Measurements from ENCODE around the gene LRRC27. TPM values are rescaled to one million over a fixed set of nuclear protein-coding genes. Genes with fewer than 3 reads are reported as not detected.

The LRRC27 gene
- total RNA-seq, 2 experiments from 2014 or later: 13.0 to 17.3 TPM

- no peaks in the 10 kb centered on the region for H3K9me2 ChIP-seq (ENCODE audit: insufficient read depth, low read length)
- H3K36me3 ChIP-seq (ENCODE audit: insufficient read depth, low read length): no peaks in the 10 kb centered on the region
- no peak for DNase-seq (ENCODE audit: low spot score)
- H2AFZ ChIP-seq (ENCODE audit: low read length): no peak overlapping the region
- no peak overlapping the region for H3K4me2 ChIP-seq (ENCODE audit: low read length)
- POLR2A ChIA-PET: no interaction called here
- no peaks in the 10 kb centered on the region for H4K20me1 ChIP-seq (ENCODE audit: insufficient read depth, low read length)
- H3K79me2 ChIP-seq (ENCODE audit: insufficient read depth, low read depth, low read length): no peaks in the 10 kb centered on the region
- intact Hi-C loops (cut with micrococcal nuclease; ENCODE audit: unreplicated experiment): no loop called here
- no peaks in the 10 kb centered on the region for H3K4me1 ChIP-seq (ENCODE audit: insufficient read depth, low read length, poor library complexity, severe bottlenecking)
- CTCF ChIA-PET (ENCODE audit: unreplicated experiment): no interaction called here
- no peaks in the 10 kb centered on the region for H3K9me3 ChIP-seq (ENCODE audit: low read length)
- TF ChIP-seq CTCF (conservative IDR thresholded peaks at IDR 0.05; ENCODE audit: low read length): no peak
- TF ChIP-seq EZH2phosphoT487 (IDR thresholded peaks at IDR 0.05; ENCODE audit: borderline replicate concordance, low read depth, low read length): no peak
- no peak overlapping the region for H3K4me3 ChIP-seq (ENCODE audit: low read depth, low read length, poor library complexity, severe bottlenecking)
- no peak overlapping the region for H3K27ac ChIP-seq (ENCODE audit: low read depth, low read length, poor library complexity, severe bottlenecking)
- no TSS peak for BruUV-seq (replicated peaks)
Measured at GRCh38 chr10:132303361-132304115, 28.5 kb upstream of the LRRC27 start.

- POLR2A ChIA-PET: no interaction called here
- Histone ChIP-seq H3K27ac (ENCODE audit: low read depth, low read length, poor library complexity, severe bottlenecking) (no peak overlapping the region), H3K4me1 (ENCODE audit: insufficient read depth, low read length, poor library complexity, severe bottlenecking) (no peaks in the 10 kb centered on the region), H3K9me3 (ENCODE audit: low read length) (no peaks in the 10 kb centered on the region), H4K20me1 (ENCODE audit: insufficient read depth, low read length) (no peaks in the 10 kb centered on the region), H2AFZ (ENCODE audit: low read length) (no peak overlapping the region), H3K79me2 (ENCODE audit: insufficient read depth, low read depth, low read length) (no peaks in the 10 kb centered on the region), H3K4me2 (ENCODE audit: low read length) (no peak overlapping the region), H3K4me3 (ENCODE audit: low read depth, low read length, poor library complexity, severe bottlenecking) (no peak overlapping the region), H3K9me2 (ENCODE audit: insufficient read depth, low read length) (no peaks in the 10 kb centered on the region), H3K36me3 (ENCODE audit: insufficient read depth, low read length) (no peaks in the 10 kb centered on the region)
- TF ChIP-seq CTCF (conservative IDR thresholded peaks at IDR 0.05; ENCODE audit: low read length) (no peak), EZH2phosphoT487 (IDR thresholded peaks at IDR 0.05; ENCODE audit: borderline replicate concordance, low read depth, low read length) (no peak)
- intact Hi-C loops (cut with micrococcal nuclease; ENCODE audit: unreplicated experiment): no loop called here
- BruUV-seq (replicated peaks): no TSS peak
- CTCF ChIA-PET (ENCODE audit: unreplicated experiment): no interaction called here
- DNase-seq (ENCODE audit: low spot score): no peak
Measured at GRCh38 chr10:132304756-132305509, 27.1 kb upstream of the LRRC27 start.
